H1 (cell line): ENCODE results near the gene TPRX1. TPM values are rescaled to one million over a fixed set of nuclear protein-coding genes. Genes with fewer than 3 reads are reported as not detected.

ENCODE experiments used
- CTCF ChIA-PET: fragments of 300-600 bp; sonication (Branson Sonifier 250); formaldehyde crosslinking; loops from one replicate; lab custom pipeline; 2021; ENCODE audit not compliant: partially characterized antibody; lab: Charles Lee
- POLR2A ChIA-PET: fragments of 300-600 bp; sonication (Branson Sonifier 250); formaldehyde crosslinking; loops from one replicate; lab custom pipeline; 2021; ENCODE audit warnings: inconsistent platforms; ENCODE audit not compliant: partially characterized antibody; lab: Charles Lee
- DNase-seq, 2 experiments: peaks; one replicate each; pipeline versions ENCODE4 v3.0.0 to v3.0.0-alpha.2; 2010 to 2022; ENCODE audit warnings: low spot score in 2 of 2, low read depth in 1 of 2, mixed read lengths in 1 of 2
- FAIRE-seq: peaks from 2 replicates; lab custom pipeline; 2011; peaks lifted over from hg19 to GRCh38; lab: Jason Lieb, UNC
- H2AFZ ChIP-seq: 2 replicates; pipeline ENCODE4 v1.8.1; 2012; ENCODE audit warnings: low read length, inconsistent platforms
- H2AK5ac ChIP-seq: 2 replicates; pipeline ENCODE4 v1.6.1; 2013; ENCODE audit warnings: low read depth, low read length
- H2BK120ac ChIP-seq: replicated peaks from 2 replicates; pipeline ENCODE3; 2013; ENCODE audit warnings: low read depth, low read length, inconsistent platforms
- H2BK12ac ChIP-seq: 2 replicates; pipeline ENCODE4 v1.6.1; 2013; ENCODE audit warnings: low read depth, low read length
- H2BK15ac ChIP-seq: 2 replicates; pipeline ENCODE4 v1.6.1; 2013; ENCODE audit warnings: low read length
- H2BK20ac ChIP-seq: 2 replicates; pipeline ENCODE4 v1.6.1; 2013; ENCODE audit warnings: low read length
- H2BK5ac ChIP-seq: 2 replicates; pipeline ENCODE4 v1.6.1; 2013; ENCODE audit warnings: low read depth, low read length
- H3K14ac ChIP-seq: 2 replicates; pipeline ENCODE4 v1.6.1; 2013; ENCODE audit warnings: inconsistent platforms; ENCODE audit not compliant: insufficient read length
- H3K18ac ChIP-seq: 2 replicates; pipeline ENCODE4 v1.6.1; 2013; ENCODE audit warnings: low read length; ENCODE audit errors: extremely low read depth
- H3K23ac ChIP-seq: 2 replicates; pipeline ENCODE4 v1.6.1; 2013; ENCODE audit warnings: inconsistent platforms; ENCODE audit not compliant: insufficient read length
- H3K23me2 ChIP-seq: 2 replicates; pipeline ENCODE4 v1.6.1; 2013; ENCODE audit warnings: low read depth, low read length
- H3K27ac ChIP-seq: 2 replicates; pipeline ENCODE4 v1.6.1; 2011; ENCODE audit warnings: low read depth, low read length, inconsistent platforms
- H3K27me3 ChIP-seq, 4 experiments: replicated peaks in 1 of 4; 1 replicate in 1 of 4; 2 replicates in 3 of 4; pipeline versions ENCODE4 v1.6.1 to v1.8.1; 2011 to 2013; ENCODE audit warnings: low read length in 3 of 4, mild to moderate bottlenecking in 3 of 4, inconsistent platforms in 2 of 4, mixed read lengths in 2 of 4, moderate library complexity in 1 of 4; ENCODE audit not compliant: control insufficient read depth in 3 of 4, insufficient read depth in 3 of 4; ENCODE audit errors: extremely low read depth in 1 of 4
- H3K36me3 ChIP-seq, 4 experiments: 2 replicates each; pipeline versions ENCODE4 v1.6.1 to v1.8.1; 2011 to 2013; ENCODE audit warnings: mild to moderate bottlenecking in 4 of 4, low read length in 3 of 4, moderate library complexity in 2 of 4, control low read depth in 1 of 4, inconsistent platforms in 1 of 4; ENCODE audit not compliant: insufficient read depth in 4 of 4, control insufficient read depth in 2 of 4
- H3K4ac ChIP-seq: replicated peaks from 2 replicates; pipeline ENCODE3; 2013; ENCODE audit warnings: low read length, low read depth, mixed read lengths, inconsistent platforms; ENCODE audit not compliant: insufficient read length
- H3K4me1 ChIP-seq, 4 experiments: replicated peaks in 1 of 4; 1 replicate in 1 of 4; 2 replicates in 3 of 4; pipeline versions ENCODE4 v1.6.1 to v1.8.1; 2011 to 2013; ENCODE audit warnings: low read length in 3 of 4, inconsistent platforms in 2 of 4, mixed read lengths in 1 of 4; ENCODE audit not compliant: insufficient read depth in 4 of 4, control insufficient read depth in 3 of 4
- H3K4me2 ChIP-seq, 2 experiments: 2 replicates each; pipeline versions ENCODE4 v1.6.1 to v1.8.1; 2011 to 2013; ENCODE audit warnings: low read depth in 2 of 2, low read length in 2 of 2, control low read depth in 1 of 2, inconsistent platforms in 1 of 2, mild to moderate bottlenecking in 1 of 2; ENCODE audit not compliant: insufficient read depth in 1 of 2
- H3K4me3 ChIP-seq, 4 experiments: fragments of 200-600, 300-600 bp in 1 of 4; sonication (generic), shearing (Covaris generic), sonication (Bioruptor Twin) in 1 of 4; 2 replicates each; pipeline versions ENCODE4 v1.5.1 to v1.8.1; 2011 to 2016; ENCODE audit warnings: low read length in 4 of 4, low read depth in 3 of 4, control low read depth in 2 of 4, inconsistent platforms in 2 of 4, mild to moderate bottlenecking in 2 of 4, mixed read lengths in 1 of 4, moderate library complexity in 1 of 4; ENCODE audit not compliant: insufficient read depth in 2 of 4; ENCODE audit errors: extremely low read depth in 1 of 4
- H3K56ac ChIP-seq: replicated peaks from 2 replicates; pipeline ENCODE3; 2013; ENCODE audit warnings: low read depth, mild to moderate bottlenecking, mixed read lengths, low read length, inconsistent platforms; ENCODE audit not compliant: insufficient read length
- H3K79me1 ChIP-seq: 2 replicates; pipeline ENCODE4 v1.6.1; 2013; ENCODE audit warnings: low read depth, low read length, control low read depth
- H3K79me2 ChIP-seq, 2 experiments: 2 replicates each; pipeline versions ENCODE4 v1.6.1 to v1.8.1; 2012 to 2013; ENCODE audit warnings: low read length in 2 of 2, mild to moderate bottlenecking in 2 of 2, inconsistent platforms in 1 of 2; ENCODE audit not compliant: insufficient read depth in 2 of 2, control insufficient read depth in 1 of 2
- H3K9ac ChIP-seq, 4 experiments: replicated peaks in 1 of 4; 1 replicate in 1 of 4; 2 replicates in 3 of 4; pipeline versions ENCODE4 v1.6.1 to v1.8.1; 2011 to 2013; ENCODE audit warnings: low read depth in 3 of 4, low read length in 3 of 4, control low read depth in 2 of 4, mild to moderate bottlenecking in 2 of 4, moderate library complexity in 2 of 4, inconsistent platforms in 1 of 4; ENCODE audit errors: extremely low read depth in 1 of 4
- H3K9me3 ChIP-seq, 2 experiments: 2 replicates each; pipeline versions ENCODE4 v1.6.1 to v1.8.1; 2012 to 2013; ENCODE audit warnings: mild to moderate bottlenecking in 2 of 2, moderate library complexity in 2 of 2, control low read depth in 1 of 2, inconsistent platforms in 1 of 2, low read depth in 1 of 2, low read length in 1 of 2, mixed read lengths in 1 of 2; ENCODE audit not compliant: insufficient read depth in 2 of 2
- H4K20me1 ChIP-seq, 2 experiments: replicated peaks in 1 of 2; 2 replicates each; pipeline versions ENCODE3 to v1.8.1; 2011 to 2013; ENCODE audit warnings: inconsistent platforms in 2 of 2, low read length in 2 of 2, mild to moderate bottlenecking in 1 of 2; ENCODE audit not compliant: insufficient read depth in 2 of 2, control insufficient read depth in 1 of 2
- H4K5ac ChIP-seq: 2 replicates; pipeline ENCODE4 v1.6.1; 2013; ENCODE audit warnings: low read length, low read depth, mixed read lengths, inconsistent platforms; ENCODE audit not compliant: insufficient read length
- H4K8ac ChIP-seq: 2 replicates; pipeline ENCODE4 v1.8.0; 2013; ENCODE audit warnings: mild to moderate bottlenecking, moderate library complexity, low read length, inconsistent platforms; ENCODE audit not compliant: insufficient read depth; ENCODE audit errors: extremely low read depth
- H4K91ac ChIP-seq: replicated peaks from 2 replicates; pipeline ENCODE3; 2013; ENCODE audit warnings: low read length, mixed read lengths, inconsistent platforms; ENCODE audit not compliant: insufficient read length
- ATF3 ChIP-seq: IDR thresholded peaks from 2 replicates; pipeline ENCODE4 v1.6.1; 2011; ENCODE audit warnings: low read depth, mild to moderate bottlenecking, low read length; ENCODE audit not compliant: insufficient read depth
- POLR2AphosphoS5 ChIP-seq: IDR thresholded peaks from 2 replicates; pipeline ENCODE4 v1.6.1; 2011; ENCODE audit warnings: low read depth, low read length
- WGBS, 2 experiments: shearing (Covaris generic) in 1 of 2; methylation state at CpG; one replicate each; pipeline versions ENCODE4 v1.1.6 to v1.1.7; 2013 to 2015; ENCODE audit warnings: low lambda C conversion rate in 2 of 2, mixed read lengths in 2 of 2, inconsistent platforms in 1 of 2, low coverage in 1 of 2, missing lambda C conversion rate in 1 of 2; ENCODE audit not compliant: insufficient replicate concordance in 2 of 2, insufficient coverage in 1 of 2, insufficient read length in 1 of 2; ENCODE audit errors: extremely low coverage in 1 of 2, missing lambda C conversion rate in 1 of 2; 5-methylcytosine and 5-hydroxymethylcytosine counted together
- polyA plus RNA-seq, 7 experiments: library from polyadenylated mRNA; depleted of rRNA in 3 of 7; stranded (reverse) in 5 of 7; unstranded in 2 of 7; fragments of >200 nt in 5 of 7; fragments of 200-250 nt in 2 of 7; gene quantifications; 1 replicate in 5 of 7; 2 replicates in 1 of 7; 4 replicates in 1 of 7; pipeline versions ENCODE4 v1.2.1 to v1.2.3, GENCODE V29; 2011 to 2013; ENCODE audit warnings: missing spikeins in 2 of 7, mixed read lengths in 2 of 7
- total RNA-seq: library from RNA; stranded (reverse); fragmentation: NEBNext Ultra II Directional; extraction: Animal tissue kit (Norgen Biotek cat#: 25700); gene quantifications from 2 replicates; pipeline ENCODE4 v1.2.1, GENCODE V29; 2021

Gene TPRX1
- total and polyA plus RNA-seq, 2 of the 8 experiments (the other 6 are each of a cell fraction or from before 2014, with no cell fraction given), result 0.03 TPM; not detected in 1

GRCh38 chr19:47766359-47766620 lies 38.1 kb downstream of the TPRX1 start:
- Histone ChIP-seq H3K4me1 (peaks cover 0 to 6% (median 3%) of the 10 kb centered on the region in 4 experiments; a peak in 5 of 7 replicates), H2BK12ac (0 out of 2 replicates have a peak overlapping the region, but pooled peaks have one; percentile 27), H3K4me2 (no peak overlapping the region), H3K14ac (no peak overlapping the region), H2BK5ac (no peak overlapping the region), H2AFZ (no peak overlapping the region), H3K9ac (no peak overlapping the region), H2BK15ac (0 out of 2 replicates have a peak overlapping the region, but pooled peaks have one; percentile 46), H3K27me3 (no peaks in the 10 kb centered on the region), H3K79me2 (no peaks in the 10 kb centered on the region), H4K8ac (no peak overlapping the region; the same call in 1 of the 2 replicates), H2BK120ac (no peak overlapping the region), H3K4ac (no peak overlapping the region), H3K79me1 (no peaks in the 10 kb centered on the region), H3K18ac (no peak overlapping the region; the same call in 1 of the 2 replicates), H2BK20ac (no peak overlapping the region), H4K91ac (no peak overlapping the region), H2AK5ac (no peak overlapping the region; the same call in 1 of the 2 replicates), H3K23ac (no peak overlapping the region), H3K27ac (no peak overlapping the region), H3K36me3 (no peaks in the 10 kb centered on the region; a peak in 1 of 8 replicates), H3K23me2 (peaks cover 9% of the 10 kb centered on the region; the same call in 1 of the 2 replicates), H3K56ac (no peak overlapping the region), H4K5ac (no peak overlapping the region), H3K4me3 (no peak overlapping the region), H4K20me1 (no peaks in the 10 kb centered on the region), H3K9me3 (no peaks in the 10 kb centered on the region)
- WGBS, 2 experiments, result 84% methylated on average over 7 of the region's 7 CpGs; no CpG with 5 or more reads in 1 of the 2 experiments
- DNase-seq (no peak), FAIRE-seq (no peak)
- CTCF ChIA-PET, result interaction anchor here (0.6 to 6.3 kb wide), 25 partner anchors 9 to 353 kb away, joined by 3 to 150 read pairs (median 7); partner anchors contain the start of genes EHD2, NOP53 and SELENOW
- POLR2A ChIA-PET, result interaction anchor here (1.0 to 7.2 kb wide), 8 partner anchors 9 to 318 kb away, joined by 3 to 46 read pairs (median 7); partner anchors contain the start of genes NOP53 and SELENOW
- TF ChIP-seq POLR2AphosphoS5 (no peak), ATF3 (no peak)
